ENCODE results near the gene GRAMD4. TPM values are rescaled to one million over a fixed set of nuclear protein-coding genes. Genes with fewer than 3 reads are reported as not detected.

GRAMD4 gene
- total and polyA plus RNA-seq, 10 of the 15 experiments (the other 5 are each of a cell fraction or from before 2014, with no cell fraction given), result 0.21 to 45.5 (median 10.6) TPM

GRCh38 chr22:46582281-46582933 is 37.8 kb upstream of the GRAMD4 start:
- WGBS (ENCODE audit: insufficient coverage, insufficient replicate concordance, low lambda C conversion rate, missing lambda C conversion rate), result 53% methylated on average over 14 of the region's 14 CpGs
- intact Hi-C loops (cut with micrococcal nuclease; ENCODE audit: unreplicated experiment), result no loop called here
- SMC1A ChIA-PET (ENCODE audit: uncharacterized antibody, unreplicated experiment), result interaction anchor here (1.3 to 1.8 kb wide), 2 partner anchors 9 to 32 kb away, joined by 3 to 6 read pairs; no protein-coding TSS in a partner anchor
- FAIRE-seq (peak; percentile 23), ATAC-seq (peak; percentile 9; the same call in 2 of the 3 replicates), DNase-seq (ENCODE audit: low read depth, low spot score) (no peak)
- Histone ChIP-seq H3K4me3 (no peak overlapping the region), H3K36me3 (ENCODE audit: control insufficient read depth in 2 of 2, insufficient read depth in 2 of 2, low read length in 1 of 2) (no peaks in the 10 kb centered on the region), H3K4me2 (ENCODE audit: control insufficient read depth, insufficient read depth) (peak overlapping the region; percentile 41), H3K9ac (ENCODE audit: control insufficient read depth, insufficient read depth, low read length) (no peak overlapping the region; the same call in 1 of the 2 replicates), H3K9me3 (replicated peaks; ENCODE audit: control insufficient read depth, insufficient read depth, low read length) (no peaks in the 10 kb centered on the region), H3K27me3 (replicated peaks in 1 of 2; ENCODE audit: control insufficient read depth in 2 of 2, insufficient read depth in 2 of 2, low read length in 1 of 2) (no peaks in the 10 kb centered on the region), H3K27ac (ENCODE audit: control insufficient read depth, insufficient read depth) (no peak overlapping the region), H4K20me1 (ENCODE audit: control insufficient read depth, insufficient read depth) (no peaks in the 10 kb centered on the region), H3K4me1 (ENCODE audit: control insufficient read depth, insufficient read depth, low read length) (peaks cover 39% of the 10 kb centered on the region), H3K79me2 (ENCODE audit: control insufficient read depth, insufficient read depth, low read length) (peaks cover 2% of the 10 kb centered on the region), H2AFZ (ENCODE audit: control insufficient read depth, low read depth, low read length) (no peak overlapping the region; the same call in 1 of the 2 replicates)
- in situ Hi-C loops (cut with MboI), result no loop called here
- POLR2A ChIA-PET, result interaction anchor here (0.6 to 1.0 kb wide), 2 partner anchors 19 to 78 kb away, joined by 3 read pairs; no protein-coding TSS in a partner anchor
- TF ChIP-seq CTCF (IDR thresholded peaks at IDR 0.05 in 2 of 3, conservative IDR thresholded peaks at IDR 0.05 in 1 of 3; ENCODE audit: control insufficient read depth in 2 of 3, extremely low read depth in 1 of 3, insufficient read depth in 1 of 3, low read depth in 3 of 3, low read length in 3 of 3) (0 out of 6 replicates have a peak, but pooled peaks of 1 of the 3 experiments have one; percentile 3), RUNX3 (IDR thresholded peaks at IDR 0.05; ENCODE audit: low read length) (peak; percentile 27; the same call in 1 of the 2 replicates), IRF3 (IDR thresholded peaks at IDR 0.05) (no peak), SPI1 (IDR thresholded peaks at IDR 0.05; ENCODE audit: borderline replicate concordance, insufficient read depth, low read depth, low read length) (0 out of 2 replicates have a peak, but pooled peaks have one; percentile 9), NR2F1 (conservative IDR thresholded peaks at IDR 0.05) (0 out of 2 replicates have a peak, but pooled peaks have one; percentile 11), CREM (IDR thresholded peaks at IDR 0.05; ENCODE audit: low read depth) (no peak), MYB (IDR thresholded peaks at IDR 0.05; ENCODE audit: borderline replicate concordance, low read depth, low read length) (no peak), ZNF384 (IDR thresholded peaks at IDR 0.05; ENCODE audit: borderline replicate concordance, low read depth, low read length) (no peak)
- BruUV-seq (replicated peaks), result no TSS peak
- RAD21 ChIA-PET (ENCODE audit: unreplicated experiment), result interaction anchor here (0.9 to 1.3 kb wide), 3 partner anchors 8 to 19 kb away, joined by 3 to 4 read pairs (median 3); no protein-coding TSS in a partner anchor
- CTCF ChIA-PET, result interaction anchor here (0.6 to 2.9 kb wide), 2 partner anchors 19 to 984 kb away, joined by 3 to 11 read pairs; no protein-coding TSS in a partner anchor
